Glomerular endothelial cell (primary cell): ENCODE results near the gene AGMO. TPM values are rescaled to one million over a fixed set of nuclear protein-coding genes. Genes with fewer than 3 reads are reported as not detected.

Experiments
- DNase-seq: peaks from one replicate; pipeline ENCODE4 v3.0.0-alpha.2; 2011; ENCODE audit warnings: low read depth, low spot score; ENCODE audit errors: extremely low read depth
- total RNA-seq: library from RNA; depleted of rRNA; stranded (reverse); fragments of >200 nt; gene quantifications from 2 replicates; pipeline ENCODE4 v1.2.3, GENCODE V29; 2015

The AGMO gene
- total RNA-seq, 1 donor from 2014 or later, result not detected

- DNase-seq, result no peak
These were observed 57.5 kb downstream of the AGMO start for GRCh38 chr7:15504351-15504750.

DNA sequence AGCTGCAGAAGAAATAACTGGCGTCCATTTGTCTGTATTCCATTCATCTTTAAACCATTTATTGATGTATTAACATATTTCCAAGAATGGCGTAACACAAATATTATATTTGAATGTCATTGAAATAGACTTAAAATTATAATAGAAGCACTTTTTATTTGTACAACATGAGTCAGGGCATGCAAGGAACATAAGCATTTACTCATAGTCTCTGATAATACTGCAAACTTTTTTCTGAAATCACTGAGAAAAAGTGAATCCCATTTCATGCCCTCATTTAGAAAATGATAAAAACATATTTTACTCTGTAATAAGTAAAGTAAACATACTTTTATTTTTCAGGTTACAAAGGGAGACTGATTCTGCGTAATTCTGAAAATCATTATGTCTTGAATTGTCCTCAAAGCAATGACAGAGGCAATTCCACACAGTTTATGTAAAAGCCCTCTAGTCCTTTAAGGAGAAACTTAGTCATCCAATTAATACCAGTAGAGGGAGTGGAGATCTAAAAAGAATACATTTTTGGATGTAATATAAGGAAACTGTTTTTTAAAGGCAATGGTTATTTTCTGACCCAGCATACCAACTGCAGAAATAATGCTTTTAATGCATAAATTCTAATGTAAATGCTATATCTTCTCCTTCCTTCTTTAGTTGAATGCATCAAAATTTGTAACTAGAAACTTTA, 58.1 kb downstream of the AGMO start:
- DNase-seq, result no peak

GRCh38 chr7:15498465-15498864, 63.4 kb downstream of the AGMO start:
- DNase-seq, result no peak

DNA sequence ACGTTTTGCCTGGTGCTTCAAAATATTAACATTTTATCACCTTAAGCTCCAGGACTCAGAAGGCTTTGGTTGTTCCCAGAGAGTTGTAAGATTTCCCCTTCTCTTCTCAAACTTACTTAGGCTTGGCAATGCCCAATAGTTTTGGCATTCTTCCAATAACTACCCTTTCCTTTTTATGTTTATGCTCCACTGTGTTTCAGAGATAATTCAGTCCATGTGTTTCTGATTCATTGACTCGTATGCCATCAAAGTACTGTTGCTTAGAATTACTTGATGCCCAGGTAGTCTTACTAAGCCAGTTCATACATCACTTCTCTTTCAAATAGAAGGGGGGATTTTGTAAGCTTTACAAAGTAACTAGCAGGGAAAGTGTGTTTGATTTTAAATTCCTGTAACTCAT, 66.6 kb downstream of the AGMO start:
- DNase-seq, result no peak

DNA sequence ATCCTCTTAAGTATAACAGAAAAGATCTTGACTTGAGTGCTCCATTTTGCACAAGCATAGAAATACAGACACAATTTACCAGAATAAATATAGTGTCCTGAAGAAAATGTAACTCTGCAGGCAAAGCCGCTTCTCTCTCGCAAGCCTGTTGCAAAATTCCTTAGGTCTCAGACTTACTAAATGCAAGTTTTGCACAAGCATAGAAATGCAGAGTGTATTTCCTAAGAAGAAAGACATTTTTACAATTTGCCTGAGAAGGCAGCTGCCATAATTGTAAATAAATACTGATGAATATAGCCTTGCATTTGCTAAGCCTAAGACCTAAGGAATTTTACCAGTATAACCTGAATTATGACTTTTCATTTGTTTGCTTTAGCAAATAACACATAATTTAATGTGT, 67.1 kb downstream of the AGMO start:
- DNase-seq, result no peak

GRCh38 chr7:15491361-15491760, 70.5 kb downstream of the AGMO start:
- no peak for DNase-seq

DNA sequence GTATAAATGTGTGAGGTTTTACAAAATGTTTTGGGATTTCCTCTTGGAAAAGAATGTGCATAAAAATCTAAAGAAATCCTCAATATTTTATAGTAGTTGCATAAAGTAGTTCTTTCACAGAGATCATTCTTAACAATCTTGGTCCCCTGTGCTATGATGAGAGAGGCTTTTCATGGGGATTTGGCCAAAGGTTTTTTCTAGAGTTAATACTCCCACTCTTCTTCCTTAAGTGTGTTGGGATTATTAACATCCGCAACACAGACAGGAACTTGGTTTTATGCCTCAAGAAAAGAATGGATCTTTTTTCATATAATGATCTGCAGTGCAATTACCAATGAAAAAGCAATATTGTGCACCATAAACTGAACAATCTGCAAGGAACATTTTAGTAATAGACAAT, 71.5 kb downstream of the AGMO start:
- DNase-seq, result no peak

- no peak for DNase-seq
These were observed 72.0 kb downstream of the AGMO start for GRCh38 chr7:15489861-15490260.

GRCh38 chr7:15489383-15489782, 72.4 kb downstream of the AGMO start:
- no peak for DNase-seq

DNA sequence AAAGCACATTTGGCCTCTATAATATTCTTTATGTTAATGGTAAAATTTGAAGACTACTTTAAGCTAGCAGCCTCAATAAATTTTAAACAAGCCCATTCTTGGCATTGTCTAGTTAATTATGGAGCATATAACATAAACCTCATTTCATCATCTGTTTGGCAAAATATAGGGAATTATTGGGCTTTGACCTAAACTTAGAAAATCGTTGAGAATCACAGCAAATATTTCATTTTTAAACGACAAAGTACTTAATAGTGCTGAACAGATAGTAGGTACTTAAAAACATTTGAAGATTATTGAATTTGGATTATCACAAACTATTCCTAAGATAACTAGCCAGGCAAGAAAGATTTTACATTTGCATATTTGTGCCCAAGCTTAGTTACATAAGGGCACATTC, 73.4 kb downstream of the AGMO start:
- no peak for DNase-seq

- no peak for DNase-seq
These were observed 73.9 kb downstream of the AGMO start for GRCh38 chr7:15487896-15488295.

GRCh38 chr7:15485998-15486397, 75.8 kb downstream of the AGMO start:
- DNase-seq, result no peak

- DNase-seq, result no peak
These were observed 76.4 kb downstream of the AGMO start for GRCh38 chr7:15485431-15485830.

- no peak for DNase-seq
These were observed 80.7 kb downstream of the AGMO start for GRCh38 chr7:15481132-15481531.

GRCh38 chr7:15478401-15478800, 83.4 kb downstream of the AGMO start:
- no peak for DNase-seq

DNA sequence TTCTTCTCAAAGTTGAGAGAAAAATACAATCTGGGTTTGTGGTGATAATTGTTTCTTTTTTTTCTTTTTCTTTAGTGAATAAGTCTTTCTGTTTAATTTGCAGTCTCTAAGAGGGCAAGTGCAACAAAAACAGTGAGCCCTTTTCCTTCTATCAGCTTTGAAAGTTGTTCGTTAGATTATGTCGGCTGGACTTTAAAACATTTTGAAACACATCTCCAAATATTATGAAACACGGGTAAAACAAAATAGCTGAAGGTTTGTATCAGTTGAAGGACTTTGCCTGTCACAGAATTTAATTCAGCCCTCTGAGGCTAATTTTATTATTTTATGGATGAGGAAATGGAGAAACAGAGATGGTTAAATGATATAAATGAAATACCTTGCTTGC, 85.3 kb downstream of the AGMO start:
- DNase-seq, result no peak

DNA sequence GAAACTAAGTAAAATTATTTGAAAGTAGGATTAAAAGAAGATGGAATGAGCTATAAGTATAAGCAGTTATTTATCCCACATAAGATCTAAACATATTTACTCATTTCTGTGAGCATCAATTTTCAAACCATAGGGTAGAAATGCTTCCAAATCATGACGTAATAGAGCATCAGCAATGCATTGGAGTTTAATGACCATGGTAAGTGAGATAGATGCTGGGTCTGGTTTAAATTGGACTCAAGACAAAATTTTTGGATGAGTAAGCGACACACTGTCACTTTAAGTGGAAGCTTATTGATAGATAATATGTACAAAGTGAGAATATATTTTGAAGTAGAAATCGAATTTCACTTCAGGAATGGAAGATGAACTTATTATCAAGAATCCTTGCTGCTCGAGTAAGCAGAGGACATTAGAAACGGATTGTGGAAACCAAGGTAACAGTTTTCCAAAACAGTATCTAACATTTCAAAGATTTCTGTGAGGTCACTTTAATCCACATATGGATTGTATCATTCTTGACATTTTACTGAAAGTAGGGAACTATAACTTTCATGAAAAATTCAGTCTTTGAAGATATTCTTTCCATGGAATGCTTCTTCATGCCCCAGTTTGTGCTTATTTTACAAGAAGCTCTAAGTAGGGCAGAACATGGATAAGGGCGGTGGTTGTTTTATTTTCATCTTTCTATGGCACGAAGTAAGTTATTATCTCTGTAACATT, 85.8 kb downstream of the AGMO start:
- no peak for DNase-seq

DNA sequence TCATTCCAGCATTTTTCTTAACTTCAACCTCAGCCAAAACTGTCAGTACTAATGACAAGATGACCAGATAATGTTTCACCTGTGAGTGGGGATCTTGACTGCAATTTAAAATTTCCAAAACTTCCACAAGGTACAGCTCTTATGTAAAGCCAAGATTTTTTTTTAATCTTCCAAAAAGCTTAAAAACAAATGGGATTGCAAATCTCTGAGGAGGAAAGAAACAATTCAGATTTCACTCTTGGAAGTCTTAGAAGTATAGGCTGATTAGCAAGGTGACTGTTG, 90.2 kb downstream of the AGMO start:
- no peak for DNase-seq

DNA sequence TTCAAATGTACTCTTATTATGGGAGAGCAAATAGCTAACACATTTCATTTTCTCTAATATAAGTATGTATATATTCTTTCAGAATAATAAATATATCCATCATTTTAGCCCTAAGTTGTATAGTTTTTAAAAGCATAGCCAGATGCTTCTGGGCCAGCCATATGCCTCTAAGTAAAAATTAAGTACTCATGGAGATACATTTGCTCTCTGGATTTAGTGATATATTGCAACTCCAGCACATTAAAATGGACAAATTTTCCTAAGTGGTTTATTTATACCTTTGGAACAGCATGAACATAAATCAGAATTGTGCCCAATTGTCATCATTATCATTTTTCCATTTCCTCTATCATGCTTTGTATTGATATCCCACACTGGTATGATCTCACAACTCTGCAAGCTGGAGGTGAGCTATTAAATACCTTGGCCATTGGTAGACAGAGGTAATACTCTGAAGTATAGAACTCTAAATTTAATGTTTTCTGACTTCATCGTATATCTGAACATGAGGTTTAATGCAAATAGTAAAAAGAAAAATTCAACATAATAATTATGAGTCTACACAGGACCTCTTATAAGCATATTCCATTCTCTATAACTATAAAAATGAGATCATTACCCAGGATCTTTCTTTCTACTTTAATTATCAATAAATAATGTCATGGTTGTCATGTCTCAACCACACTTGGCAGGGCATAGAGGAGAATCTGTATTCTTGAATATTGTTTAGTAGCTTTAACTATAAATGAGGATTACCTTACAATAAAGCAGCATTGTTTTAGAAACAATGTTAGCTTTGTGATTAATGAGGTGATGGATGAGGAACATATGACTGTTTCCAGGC, 90.8 kb downstream of the AGMO start:
- no peak for DNase-seq

GRCh38 chr7:15464667-15465121, 97.1 kb downstream of the AGMO start:
- no peak for DNase-seq

DNA sequence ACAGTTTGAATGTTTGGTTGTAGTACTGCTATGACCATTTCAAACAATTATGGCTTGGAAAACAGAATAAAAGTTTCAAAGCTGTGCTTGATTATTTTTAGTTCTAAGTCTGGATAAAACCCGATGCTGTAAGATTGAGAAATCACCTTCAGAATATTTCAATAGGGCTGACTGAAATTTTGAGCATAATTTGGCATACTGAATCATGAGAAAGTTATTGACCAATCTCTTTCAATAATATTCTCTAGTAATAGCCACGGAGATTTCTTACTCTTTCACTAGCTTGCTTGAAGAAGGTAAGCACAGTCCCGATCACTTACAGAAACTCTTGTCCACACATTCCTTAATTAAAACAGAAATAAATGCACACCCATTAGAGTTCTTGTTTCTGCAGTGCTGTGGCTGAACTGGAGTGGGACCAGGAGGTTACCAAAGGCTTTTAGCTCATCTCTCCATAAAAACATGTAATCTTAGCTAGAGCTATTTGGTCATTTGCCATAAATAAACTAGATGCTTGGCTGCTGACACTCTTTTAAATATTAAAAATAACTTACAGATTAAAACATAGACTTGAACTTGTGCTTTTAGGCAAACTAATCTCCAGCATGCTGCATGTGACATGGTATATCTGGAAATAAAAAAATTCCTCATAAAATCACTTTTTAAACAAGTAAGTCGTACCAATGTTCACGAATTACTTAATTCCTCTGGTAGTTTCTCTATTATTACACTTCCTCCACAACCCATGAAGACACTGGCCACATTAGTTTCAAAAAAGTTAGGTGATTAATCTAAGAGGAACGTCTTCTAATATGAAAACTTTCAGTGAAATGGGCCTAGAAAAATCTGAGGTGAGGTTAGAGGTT, 97.8 kb downstream of the AGMO start:
- no peak for DNase-seq
